ENCODE measurements around the gene PDE11A.
A peak's percentile ranks its signal among the peaks of the same experiment; 100 is the strongest.

DNA sequence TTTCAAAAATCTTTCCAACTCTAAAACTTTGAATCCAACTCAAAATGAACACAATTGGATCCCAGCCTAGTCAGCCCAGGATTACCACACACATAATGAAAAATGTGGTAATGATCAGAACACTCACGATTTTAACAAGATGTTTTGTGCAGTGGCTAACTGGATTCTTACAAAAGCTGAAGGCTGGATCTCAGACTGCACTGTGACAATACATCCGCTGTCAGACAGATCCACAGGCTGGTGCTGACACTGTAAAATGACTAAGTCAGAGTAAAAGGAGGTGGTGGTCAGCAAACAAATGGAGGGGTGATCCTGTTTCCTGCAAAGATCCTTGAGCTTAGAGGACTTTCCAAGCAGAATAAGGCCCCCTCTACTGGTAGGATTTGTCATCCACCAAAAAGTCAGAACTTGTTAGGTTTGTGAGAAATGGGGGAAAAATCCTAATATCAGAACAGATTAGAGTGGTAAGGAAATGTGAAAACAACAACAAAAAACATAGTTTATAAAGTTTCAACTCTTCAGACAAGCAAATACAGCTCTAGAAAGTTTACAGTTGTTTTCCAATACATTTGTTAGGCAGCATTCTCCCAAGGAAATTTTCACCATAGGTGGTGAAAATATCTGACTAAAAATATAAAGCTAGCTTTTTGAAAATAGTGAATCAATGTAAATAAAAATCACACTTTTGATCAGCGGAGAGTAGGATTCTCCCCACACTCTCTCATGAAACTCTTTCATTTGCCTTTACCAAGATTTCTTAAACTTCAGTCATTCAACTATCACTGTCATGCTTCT lies 468.1 kb downstream of the PDE11A start:
- TF ChIP-seq, protein P1, sequence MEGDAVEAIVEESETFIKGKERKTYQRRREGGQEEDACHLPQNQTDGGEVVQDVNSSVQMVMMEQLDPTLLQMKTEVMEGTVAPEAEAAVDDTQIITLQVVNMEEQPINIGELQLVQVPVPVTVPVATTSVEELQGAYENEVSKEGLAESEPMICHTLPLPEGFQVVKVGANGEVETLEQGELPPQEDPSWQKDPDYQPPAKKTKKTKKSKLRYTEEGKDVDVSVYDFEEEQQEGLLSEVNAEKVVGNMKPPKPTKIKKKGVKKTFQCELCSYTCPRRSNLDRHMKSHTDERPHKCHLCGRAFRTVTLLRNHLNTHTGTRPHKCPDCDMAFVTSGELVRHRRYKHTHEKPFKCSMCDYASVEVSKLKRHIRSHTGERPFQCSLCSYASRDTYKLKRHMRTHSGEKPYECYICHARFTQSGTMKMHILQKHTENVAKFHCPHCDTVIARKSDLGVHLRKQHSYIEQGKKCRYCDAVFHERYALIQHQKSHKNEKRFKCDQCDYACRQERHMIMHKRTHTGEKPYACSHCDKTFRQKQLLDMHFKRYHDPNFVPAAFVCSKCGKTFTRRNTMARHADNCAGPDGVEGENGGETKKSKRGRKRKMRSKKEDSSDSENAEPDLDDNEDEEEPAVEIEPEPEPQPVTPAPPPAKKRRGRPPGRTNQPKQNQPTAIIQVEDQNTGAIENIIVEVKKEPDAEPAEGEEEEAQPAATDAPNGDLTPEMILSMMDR (IDR thresholded peaks at IDR 0.05), result peak in 1 of 3 donors; percentile 5
- no peak for TF ChIP-seq POLR2A (IDR thresholded peaks at IDR 0.05)

Data from lower leg skin (tissue), 3 donors.